Cardiac fibroblast (primary cell): Measurements from ENCODE around the gene MESP1.
A peak's percentile ranks its signal among the peaks of the same experiment; 100 is the strongest.

Source experiments
- DNase-seq, 2 donors: peaks; one replicate each; pipeline versions ENCODE4 v3.0.0 to v3.0.0-alpha.2; 2010; ENCODE audit warnings: low read depth in 2 of 2
- H3K4me3 ChIP-seq, 2 donors: replicated peaks in 1 of 2; 1 replicate in 1 of 2; 2 replicates in 1 of 2; pipeline ENCODE4 v1.5.1; 2011; ENCODE audit warnings: low read depth in 2 of 2, low read length in 2 of 2, mild to moderate bottlenecking in 2 of 2, moderate library complexity in 1 of 2
- TF ChIP-seq, protein P1 (sequence below): IDR thresholded peaks from one replicate; pipeline ENCODE4 v1.5.1; 2011; ENCODE audit warnings: low read depth, mild to moderate bottlenecking, low read length, inconsistent platforms

The MESP1 gene

DNA sequence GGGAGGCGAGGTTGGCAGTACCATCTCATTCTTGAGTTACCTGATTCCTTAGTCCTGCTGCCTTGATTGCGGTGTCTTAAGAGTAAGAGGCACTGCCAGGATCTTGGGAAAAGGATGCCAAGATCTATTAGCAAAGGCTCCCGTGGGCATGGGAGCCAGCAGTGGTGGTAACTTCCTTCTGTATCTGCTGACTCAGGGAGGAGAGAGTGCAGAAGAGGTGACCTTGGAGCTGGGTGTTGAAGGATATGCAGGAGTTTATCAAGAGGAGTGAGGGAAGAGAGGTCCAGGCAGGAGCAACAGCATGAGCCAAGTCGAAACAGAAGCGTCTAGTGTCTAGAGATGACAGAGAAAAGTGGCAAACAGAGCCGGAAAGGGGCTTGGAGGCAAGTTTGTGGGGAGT lies 29.6 kb upstream of the MESP1 start:
- DNase-seq = no peak
- no peak overlapping the region for H3K4me3 ChIP-seq
- TF ChIP-seq, protein P1, sequence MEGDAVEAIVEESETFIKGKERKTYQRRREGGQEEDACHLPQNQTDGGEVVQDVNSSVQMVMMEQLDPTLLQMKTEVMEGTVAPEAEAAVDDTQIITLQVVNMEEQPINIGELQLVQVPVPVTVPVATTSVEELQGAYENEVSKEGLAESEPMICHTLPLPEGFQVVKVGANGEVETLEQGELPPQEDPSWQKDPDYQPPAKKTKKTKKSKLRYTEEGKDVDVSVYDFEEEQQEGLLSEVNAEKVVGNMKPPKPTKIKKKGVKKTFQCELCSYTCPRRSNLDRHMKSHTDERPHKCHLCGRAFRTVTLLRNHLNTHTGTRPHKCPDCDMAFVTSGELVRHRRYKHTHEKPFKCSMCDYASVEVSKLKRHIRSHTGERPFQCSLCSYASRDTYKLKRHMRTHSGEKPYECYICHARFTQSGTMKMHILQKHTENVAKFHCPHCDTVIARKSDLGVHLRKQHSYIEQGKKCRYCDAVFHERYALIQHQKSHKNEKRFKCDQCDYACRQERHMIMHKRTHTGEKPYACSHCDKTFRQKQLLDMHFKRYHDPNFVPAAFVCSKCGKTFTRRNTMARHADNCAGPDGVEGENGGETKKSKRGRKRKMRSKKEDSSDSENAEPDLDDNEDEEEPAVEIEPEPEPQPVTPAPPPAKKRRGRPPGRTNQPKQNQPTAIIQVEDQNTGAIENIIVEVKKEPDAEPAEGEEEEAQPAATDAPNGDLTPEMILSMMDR = no peak

DNA sequence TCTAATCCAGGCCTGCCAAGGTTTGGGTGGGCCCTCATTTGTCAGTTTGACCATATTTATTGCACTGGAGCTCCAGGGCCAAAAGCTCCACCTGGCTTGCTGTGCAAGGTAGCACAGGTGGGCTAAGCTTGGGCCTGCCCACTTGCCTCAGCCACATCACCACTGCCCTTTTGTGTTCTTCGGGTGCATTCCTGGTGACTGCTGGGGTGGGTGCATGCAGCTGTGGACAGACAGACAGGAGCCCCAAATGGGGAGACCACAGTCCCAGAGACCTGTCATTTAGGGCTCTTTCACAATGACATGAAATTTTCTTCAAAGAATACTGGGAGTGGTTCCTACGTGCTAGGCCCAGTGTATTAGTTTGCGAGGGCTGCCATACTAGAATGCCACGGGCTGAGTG lies 27.8 kb upstream of the MESP1 start:
- no peak overlapping the region for H3K4me3 ChIP-seq
- DNase-seq = no peak
- TF ChIP-seq, protein P1 = no peak

DNA sequence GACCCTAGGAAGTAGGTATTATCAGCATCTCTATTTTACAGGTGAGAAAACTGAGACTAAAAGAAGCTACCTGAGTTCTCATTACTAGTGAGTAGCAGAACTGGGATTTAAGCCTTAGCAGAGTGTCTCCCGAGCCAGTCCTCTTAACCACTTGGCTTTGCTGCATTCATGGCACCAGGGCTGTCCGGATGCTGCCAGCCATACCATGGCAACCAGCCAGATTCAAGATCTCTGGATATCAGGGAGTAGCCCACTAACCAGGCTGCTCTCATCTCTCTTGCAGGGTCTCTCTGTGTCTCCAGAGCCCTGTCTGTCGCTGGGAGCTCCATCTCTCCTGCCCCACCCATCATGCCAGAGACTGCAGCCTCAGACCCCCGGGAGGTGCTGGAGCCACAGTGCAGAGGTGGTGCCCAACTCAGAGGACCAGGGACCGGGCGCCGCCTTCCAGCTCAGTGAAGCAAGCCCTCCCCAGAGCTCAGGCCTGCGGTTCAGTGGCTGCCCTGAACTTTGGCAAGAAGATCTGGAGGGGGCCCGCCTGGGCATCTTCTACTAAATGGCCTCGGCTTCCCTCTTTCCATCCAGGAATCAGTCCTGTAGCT lies 26.8 kb upstream of the MESP1 start:
- TF ChIP-seq, protein P1 = no peak
- no peak for DNase-seq
- no peak overlapping the region for H3K4me3 ChIP-seq

DNA sequence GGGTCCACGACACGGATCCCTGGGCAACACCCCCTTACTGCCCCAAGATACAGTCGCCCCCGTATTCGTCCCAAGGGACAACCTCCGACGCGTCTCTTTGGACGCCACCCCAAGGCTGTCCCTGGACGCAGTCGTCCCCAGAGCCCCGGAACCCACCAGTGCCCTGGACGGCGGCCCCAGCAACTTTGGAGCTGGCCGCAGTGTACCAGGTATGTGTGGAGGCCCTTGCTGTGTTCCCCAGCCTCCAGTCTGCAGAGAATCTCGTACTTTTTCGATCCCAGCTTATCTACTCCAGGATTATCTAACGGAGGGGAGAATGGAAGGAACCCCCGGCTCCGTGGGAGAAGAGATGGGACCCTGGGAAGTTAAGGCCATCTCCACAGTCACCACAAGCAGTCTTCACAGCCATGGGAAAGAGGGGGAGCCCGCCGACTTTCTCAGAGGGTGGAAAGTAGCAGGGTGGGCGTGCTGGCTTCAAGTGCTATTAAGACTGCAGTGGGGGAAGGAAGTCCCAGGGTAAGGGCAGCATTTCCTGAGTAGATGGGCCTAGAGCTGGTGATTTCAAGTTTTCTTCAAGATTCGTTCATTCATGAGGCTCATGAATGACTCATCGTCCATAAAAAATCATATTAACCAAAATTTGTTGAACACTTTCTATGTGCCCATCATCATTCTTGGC lies 26.2 kb upstream of the MESP1 start:
- no peak for DNase-seq
- TF ChIP-seq, protein P1 = no peak
- H3K4me3 ChIP-seq = no peak overlapping the region

DNA sequence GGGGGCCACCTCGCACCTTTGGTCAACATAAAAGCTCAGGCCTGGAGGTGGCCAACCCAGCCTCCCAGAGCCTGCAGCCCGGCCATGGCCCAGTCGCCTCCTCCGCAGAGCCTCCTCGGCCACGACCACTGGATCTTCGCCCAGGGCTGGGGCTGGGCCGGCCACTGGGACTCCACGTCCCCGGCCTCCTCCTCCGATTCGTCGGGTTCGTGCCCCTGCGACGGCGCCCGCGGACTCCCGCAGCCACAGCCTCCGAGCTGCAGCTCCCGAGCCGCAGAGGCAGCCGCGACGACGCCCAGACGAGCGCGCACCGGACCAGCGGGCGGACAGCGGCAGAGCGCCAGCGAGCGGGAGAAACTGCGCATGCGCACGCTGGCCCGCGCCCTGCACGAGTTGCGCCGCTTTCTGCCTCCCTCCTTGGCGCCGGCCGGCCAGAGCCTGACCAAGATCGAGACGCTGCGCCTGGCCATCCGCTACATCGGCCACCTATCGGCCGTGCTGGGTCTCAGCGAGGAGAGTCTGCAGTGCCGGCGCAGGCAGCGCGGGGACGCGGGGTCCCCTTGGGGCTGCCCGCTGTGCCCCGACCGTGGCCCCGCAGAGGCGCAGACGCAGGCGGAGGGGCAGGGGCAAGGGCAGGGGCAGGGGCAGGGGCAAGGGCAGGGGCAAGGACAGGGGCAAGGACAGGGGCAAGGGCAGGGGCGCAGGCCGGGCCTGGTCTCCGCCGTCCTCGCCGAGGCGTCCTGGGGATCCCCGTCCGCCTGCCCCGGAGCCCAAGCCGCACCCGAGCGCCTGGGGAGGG lies 25.4 kb upstream of the MESP1 start, which contains the start of gene MESP2:
MESP2 (plus strand) TSS at position 59 of the 799 bp plus-strand sequence; CDS start at position 85, 26 bp downstream.
- peak within 1 kb of the TSS; percentile 42 to 47 for H3K4me3 ChIP-seq
- DNase-seq = peak; percentile 79 to 86
- TF ChIP-seq, protein P1 = peak; percentile 43

DNA sequence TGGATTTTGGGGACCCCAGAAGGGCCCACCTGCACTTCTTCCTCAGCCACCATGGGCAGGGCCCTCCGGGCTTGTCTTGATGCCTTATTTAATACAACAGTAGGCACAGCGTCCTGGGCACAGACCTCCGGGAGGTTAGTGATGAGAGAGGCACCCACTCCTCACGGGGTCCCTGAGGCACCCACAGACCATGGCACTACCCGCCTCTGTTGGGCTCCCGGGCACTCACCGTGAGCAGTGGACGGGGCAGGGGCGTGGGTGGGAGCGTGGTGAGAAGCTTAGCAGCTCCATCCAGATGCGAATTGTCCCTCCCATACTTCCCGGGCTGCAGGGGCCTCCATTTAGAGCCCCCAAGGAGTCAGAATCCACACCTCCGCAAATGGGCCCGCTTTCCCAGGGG lies 24.8 kb upstream of the MESP1 start:
- DNase-seq = no peak
- H3K4me3 ChIP-seq = peak overlapping the region; percentile 42 to 47

More for the DNA sequence above, 24.8 kb upstream of the MESP1 start:
- TF ChIP-seq, protein P1 = no peak
